Activated naive CD4-positive, alpha-beta T cell treated with anti-CD3 and anti-CD28 coated beads, Interleukin-2, amount 50 U/mL, for 24 hours (primary cell): Measurements from ENCODE around the gene SUV39H1.
A peak's percentile ranks its signal among the peaks of the same experiment; 100 is the strongest.
"Not testable (repeated sequence)": the region's sequence is repeated elsewhere in the genome, so short reads cannot be mapped to it uniquely, and the experiment has no call there.

Experiments used
- H3K27ac Mint-ChIP-seq: one replicate; pipeline ENCODE4 v1.8.0; 2021; ENCODE audit warnings: mild to moderate bottlenecking, mixed read lengths
- H3K27me3 Mint-ChIP-seq: one replicate; pipeline ENCODE4 v1.8.0; 2021; ENCODE audit warnings: mixed read lengths
- H3K36me3 Mint-ChIP-seq: one replicate; pipeline ENCODE4 v1.8.0; 2021; ENCODE audit warnings: mixed read lengths
- H3K4me1 Mint-ChIP-seq: one replicate; pipeline ENCODE4 v1.8.0; 2021; ENCODE audit warnings: mixed read lengths
- H3K4me3 Mint-ChIP-seq: one replicate; pipeline ENCODE4 v1.8.0; 2021; ENCODE audit warnings: mild to moderate bottlenecking, mixed read lengths
- H3K9me3 Mint-ChIP-seq: one replicate; pipeline ENCODE4 v1.8.0; 2021; ENCODE audit warnings: mixed read lengths

SUV39H1 gene

GRCh38 chrX:48696301-48696908 is at the start of gene SUV39H1:
Gene SUV39H1 (plus strand): TSS chrX:48696734. CDS start chrX:48696785, 51 bp downstream.
- H3K36me3 Mint-ChIP-seq: no peaks in the 10 kb centered on the region
- peak within 1 kb of the TSS; percentile 96 for H3K27ac Mint-ChIP-seq
- peaks cover 22% of the 10 kb centered on the region for H3K4me1 Mint-ChIP-seq
- no peaks in the 10 kb centered on the region for H3K27me3 Mint-ChIP-seq
- peak within 1 kb of the TSS; percentile 95 for H3K4me3 Mint-ChIP-seq
- no peaks in the 10 kb centered on the region for H3K9me3 Mint-ChIP-seq

GRCh38 chrX:48648336-48648751 is 48.2 kb upstream of the SUV39H1 start:
- Mint-ChIP-seq H3K4me1 (peaks cover 13% of the 10 kb centered on the region), H3K36me3 (no peaks in the 10 kb centered on the region), H3K27me3 (no peaks in the 10 kb centered on the region), H3K9me3 (no peaks in the 10 kb centered on the region), H3K4me3 (no peak overlapping the region), H3K27ac (no peak overlapping the region)

DNA sequence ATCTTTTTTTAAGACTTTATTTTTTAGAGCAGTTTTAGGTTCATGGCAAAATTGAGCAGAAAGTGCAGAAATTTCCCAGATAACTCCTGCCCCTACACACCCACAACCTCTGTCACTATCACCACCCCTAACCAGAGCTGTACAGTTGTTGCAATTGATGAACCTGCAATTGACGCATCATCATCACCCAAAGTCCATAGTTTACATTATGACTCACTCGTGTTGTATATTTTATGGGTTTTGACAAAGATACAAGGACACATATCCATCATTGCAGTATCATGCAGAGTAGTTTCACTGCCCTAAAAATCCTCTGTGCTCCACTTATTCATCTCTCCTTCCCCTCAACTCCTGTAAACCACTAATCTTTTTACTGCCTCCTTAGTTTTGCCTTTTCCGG is 47.4 kb upstream of the SUV39H1 start:
- H3K4me3 Mint-ChIP-seq: no peak overlapping the region
- peaks cover 13% of the 10 kb centered on the region for H3K4me1 Mint-ChIP-seq
- H3K9me3 Mint-ChIP-seq: no peaks in the 10 kb centered on the region
- no peaks in the 10 kb centered on the region for H3K27me3 Mint-ChIP-seq
- no peaks in the 10 kb centered on the region for H3K36me3 Mint-ChIP-seq
- no peak overlapping the region for H3K27ac Mint-ChIP-seq

DNA sequence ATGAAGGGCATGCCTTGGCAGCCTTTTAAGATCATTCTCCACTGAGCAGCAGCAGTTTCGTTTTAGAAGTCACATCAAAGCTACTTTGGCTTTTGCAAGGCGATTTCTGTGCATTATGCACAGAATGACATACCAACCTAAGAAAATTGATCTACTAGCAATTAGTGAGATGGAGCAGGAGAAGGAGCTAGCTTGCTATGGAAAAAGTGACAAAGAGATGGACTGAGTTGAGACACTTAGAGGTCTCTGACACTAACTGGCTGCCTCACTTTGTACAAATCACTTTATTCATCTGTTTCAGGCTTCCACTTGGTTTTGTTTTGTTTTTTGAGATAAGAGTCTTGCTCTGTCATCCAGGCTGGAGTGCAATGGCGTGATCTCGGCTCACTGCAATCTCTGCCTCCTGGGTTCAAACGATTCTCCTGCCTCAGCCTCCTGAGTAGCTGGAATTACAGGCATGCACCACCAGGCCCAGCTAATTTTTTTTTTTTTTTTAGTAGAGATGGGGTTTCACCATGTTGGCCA is 44.4 kb upstream of the SUV39H1 start:
- H3K4me3 Mint-ChIP-seq: not testable (repeated sequence)
- peak overlapping the region; percentile 46 for H3K27ac Mint-ChIP-seq

DNA sequence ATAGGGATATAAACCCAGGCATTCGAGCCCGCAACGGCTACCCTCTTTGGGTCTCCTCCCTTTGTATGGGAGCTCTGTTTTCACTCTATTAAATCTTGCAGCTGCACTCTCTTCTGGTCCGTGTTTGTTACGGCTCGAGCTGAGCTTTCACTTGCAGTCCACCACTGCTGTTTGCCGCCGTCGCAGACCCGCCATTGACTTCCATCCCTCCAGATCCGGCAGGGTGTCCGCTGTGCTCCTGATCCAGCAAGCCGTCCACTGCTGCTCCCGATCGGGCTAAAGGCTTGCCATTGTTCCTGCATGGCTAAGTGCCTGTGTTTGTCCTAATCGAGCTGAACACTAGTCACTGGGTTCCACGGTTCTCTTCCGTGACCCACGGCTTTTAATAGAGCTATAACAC is 41.8 kb upstream of the SUV39H1 start:
- not testable (repeated sequence) for H3K4me3 Mint-ChIP-seq, H3K4me1 Mint-ChIP-seq, H3K27ac Mint-ChIP-seq, H3K9me3 Mint-ChIP-seq, H3K36me3 Mint-ChIP-seq, H3K27me3 Mint-ChIP-seq

More for the DNA sequence above, 44.4 kb upstream of the SUV39H1 start:
- peaks cover 13% of the 10 kb centered on the region for H3K4me1 Mint-ChIP-seq
- H3K27me3 Mint-ChIP-seq, H3K9me3 Mint-ChIP-seq, H3K36me3 Mint-ChIP-seq: not testable (repeated sequence)

GRCh38 chrX:48659686-48660085 is 36.8 kb upstream of the SUV39H1 start:
- H3K27me3 Mint-ChIP-seq, H3K9me3 Mint-ChIP-seq, H3K4me3 Mint-ChIP-seq, H3K36me3 Mint-ChIP-seq, H3K27ac Mint-ChIP-seq: not testable (repeated sequence)
- peaks cover 10% of the 10 kb centered on the region for H3K4me1 Mint-ChIP-seq

GRCh38 chrX:48663241-48663640 is 33.3 kb upstream of the SUV39H1 start:
- H3K4me3 Mint-ChIP-seq: no peak overlapping the region
- H3K27ac Mint-ChIP-seq: no peak overlapping the region

DNA sequence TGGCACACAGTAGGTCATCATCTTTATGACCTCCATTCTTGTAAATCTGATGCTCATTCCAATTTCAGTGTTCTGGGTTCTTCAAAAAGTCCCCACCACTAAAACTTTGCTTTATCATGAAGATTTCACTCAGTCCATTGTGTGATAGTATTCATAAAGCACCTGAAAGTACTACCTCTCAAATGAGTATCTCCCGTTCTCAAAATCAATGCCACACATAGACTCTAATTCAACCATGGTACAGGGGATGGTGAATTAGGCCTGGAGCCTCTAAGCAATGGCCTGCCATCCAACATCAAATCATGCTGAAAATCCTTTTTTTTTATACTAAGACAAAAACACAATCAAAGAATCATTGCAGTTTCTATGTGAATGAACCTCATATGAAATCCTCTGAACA is 32.4 kb upstream of the SUV39H1 start:
- Mint-ChIP-seq H3K27ac (no peak overlapping the region), H3K9me3 (no peaks in the 10 kb centered on the region), H3K36me3 (no peaks in the 10 kb centered on the region)

More at GRCh38 chrX:48663241-48663640, 33.3 kb upstream of the SUV39H1 start:
- no peaks in the 10 kb centered on the region for H3K9me3 Mint-ChIP-seq
- no peaks in the 10 kb centered on the region for H3K36me3 Mint-ChIP-seq
- peaks cover 10% of the 10 kb centered on the region for H3K4me1 Mint-ChIP-seq
- no peaks in the 10 kb centered on the region for H3K27me3 Mint-ChIP-seq

GRCh38 chrX:48665991-48666390 is 30.5 kb upstream of the SUV39H1 start:
- Mint-ChIP-seq H3K9me3 (no peaks in the 10 kb centered on the region), H3K27ac (no peak overlapping the region), H3K27me3 (no peaks in the 10 kb centered on the region), H3K4me3 (no peak overlapping the region), H3K36me3 (no peaks in the 10 kb centered on the region), H3K4me1 (peaks cover 6% of the 10 kb centered on the region)

More for the DNA sequence above, 32.4 kb upstream of the SUV39H1 start:
- Mint-ChIP-seq H3K4me3 (no peak overlapping the region), H3K27me3 (no peaks in the 10 kb centered on the region), H3K4me1 (peaks cover 10% of the 10 kb centered on the region)

- Mint-ChIP-seq H3K27me3 (no peaks in the 10 kb centered on the region), H3K9me3 (no peaks in the 10 kb centered on the region), H3K27ac (no peak overlapping the region), H3K4me3 (no peak overlapping the region), H3K4me1 (no peaks in the 10 kb centered on the region), H3K36me3 (no peaks in the 10 kb centered on the region)
Observed at GRCh38 chrX:48666649-48667048, 29.9 kb upstream of the SUV39H1 start.

- Mint-ChIP-seq H3K27me3 (no peaks in the 10 kb centered on the region), H3K9me3 (no peaks in the 10 kb centered on the region), H3K27ac (no peak overlapping the region), H3K4me1 (no peaks in the 10 kb centered on the region), H3K4me3 (no peak overlapping the region), H3K36me3 (no peaks in the 10 kb centered on the region)
Observed at GRCh38 chrX:48667509-48667908, 29.0 kb upstream of the SUV39H1 start.

- not testable (repeated sequence) for H3K27ac Mint-ChIP-seq, H3K36me3 Mint-ChIP-seq, H3K4me1 Mint-ChIP-seq, H3K4me3 Mint-ChIP-seq, H3K9me3 Mint-ChIP-seq, H3K27me3 Mint-ChIP-seq
Observed at GRCh38 chrX:48668187-48668586, 28.3 kb upstream of the SUV39H1 start.

DNA sequence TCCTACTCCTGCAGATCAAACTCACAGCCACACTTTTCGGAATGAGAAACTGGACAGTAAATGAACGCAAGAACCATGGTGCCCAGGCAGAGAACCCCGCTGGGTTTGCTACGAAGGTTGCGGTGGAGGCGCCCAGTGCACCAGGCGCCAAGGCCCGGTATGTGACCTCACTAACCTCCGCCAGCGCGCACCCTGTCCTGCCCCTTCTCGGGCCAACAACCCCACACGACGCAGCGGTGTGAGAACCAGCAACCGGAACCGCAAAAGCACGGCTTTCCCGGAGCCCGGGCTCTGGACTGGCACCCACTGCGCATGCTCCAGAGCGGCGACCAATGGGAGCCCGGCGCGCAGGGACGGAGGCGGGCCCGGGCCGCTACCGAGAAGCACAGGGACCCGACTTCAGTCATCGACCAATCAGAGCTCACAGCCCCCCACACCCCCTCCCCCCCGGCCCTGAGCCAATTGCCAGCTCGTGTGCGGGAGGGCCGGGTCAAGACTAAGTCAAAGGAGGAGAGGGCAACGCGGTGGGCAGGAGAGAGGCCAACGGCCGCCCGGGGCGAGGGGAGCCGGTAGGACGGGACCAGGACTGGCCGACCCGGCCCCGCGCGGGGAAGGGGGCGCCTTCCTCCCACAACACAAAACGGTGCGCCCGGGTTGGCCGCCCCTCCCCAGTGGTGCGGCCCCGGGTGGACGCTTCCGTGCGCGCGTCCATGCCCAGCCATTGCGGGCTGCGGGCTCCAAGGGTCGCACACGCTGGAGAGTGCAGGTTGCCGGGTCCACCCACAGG is 20.2 kb upstream of the SUV39H1 start:
- H3K36me3 Mint-ChIP-seq: no peaks in the 10 kb centered on the region
- peak overlapping the region; percentile 92 for H3K4me3 Mint-ChIP-seq
- peak overlapping the region; percentile 94 for H3K27ac Mint-ChIP-seq
- H3K9me3 Mint-ChIP-seq: no peaks in the 10 kb centered on the region
- H3K4me1 Mint-ChIP-seq: peaks cover 35% of the 10 kb centered on the region
- no peaks in the 10 kb centered on the region for H3K27me3 Mint-ChIP-seq

DNA sequence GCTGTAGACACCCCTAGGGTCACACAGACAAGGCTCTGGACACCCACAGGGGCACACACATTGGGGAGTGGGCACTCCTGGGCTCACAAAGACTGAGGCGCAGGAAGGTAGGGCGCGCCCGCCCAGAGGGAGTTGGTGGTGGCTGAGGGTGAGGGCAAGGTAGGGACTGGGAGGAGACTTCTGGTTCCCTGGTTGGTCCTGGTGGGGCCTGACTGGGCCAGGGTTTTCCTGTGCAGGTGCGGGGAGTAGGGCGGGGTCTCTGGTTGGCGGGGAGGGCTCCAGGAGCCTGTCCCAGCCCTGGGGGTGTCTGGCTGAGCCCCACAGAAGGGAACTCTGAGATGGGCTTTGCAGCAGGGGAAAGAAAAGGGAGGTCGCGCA is 19.7 kb upstream of the SUV39H1 start:
- Mint-ChIP-seq H3K9me3 (no peaks in the 10 kb centered on the region), H3K27ac (peak overlapping the region; percentile 94), H3K36me3 (no peaks in the 10 kb centered on the region), H3K27me3 (no peaks in the 10 kb centered on the region), H3K4me3 (peak overlapping the region; percentile 92), H3K4me1 (peaks cover 35% of the 10 kb centered on the region)

DNA sequence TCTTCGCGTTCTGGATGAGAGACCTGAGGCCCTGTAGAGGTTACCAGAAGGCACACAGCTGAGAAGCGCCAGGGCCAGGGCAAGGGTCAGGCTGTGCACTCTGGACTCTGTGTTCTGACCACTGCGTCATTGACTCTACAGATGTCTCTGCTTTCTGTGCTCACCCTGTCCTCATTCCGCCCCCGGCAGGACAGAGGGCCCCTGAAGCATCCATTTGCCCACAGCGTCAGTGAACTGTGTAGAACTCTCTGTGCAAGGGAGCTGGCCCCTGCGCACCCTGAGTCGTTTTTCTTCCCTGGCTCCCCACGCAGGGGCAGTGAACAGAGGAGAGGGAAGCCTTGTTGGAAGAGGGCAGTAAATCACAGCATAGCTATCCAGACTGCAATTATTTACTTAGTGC is 19.0 kb upstream of the SUV39H1 start:
- Mint-ChIP-seq H3K4me1 (peaks cover 39% of the 10 kb centered on the region), H3K36me3 (no peaks in the 10 kb centered on the region), H3K27me3 (no peaks in the 10 kb centered on the region), H3K9me3 (no peaks in the 10 kb centered on the region), H3K4me3 (peak overlapping the region; percentile 92), H3K27ac (peak overlapping the region; percentile 94)

DNA sequence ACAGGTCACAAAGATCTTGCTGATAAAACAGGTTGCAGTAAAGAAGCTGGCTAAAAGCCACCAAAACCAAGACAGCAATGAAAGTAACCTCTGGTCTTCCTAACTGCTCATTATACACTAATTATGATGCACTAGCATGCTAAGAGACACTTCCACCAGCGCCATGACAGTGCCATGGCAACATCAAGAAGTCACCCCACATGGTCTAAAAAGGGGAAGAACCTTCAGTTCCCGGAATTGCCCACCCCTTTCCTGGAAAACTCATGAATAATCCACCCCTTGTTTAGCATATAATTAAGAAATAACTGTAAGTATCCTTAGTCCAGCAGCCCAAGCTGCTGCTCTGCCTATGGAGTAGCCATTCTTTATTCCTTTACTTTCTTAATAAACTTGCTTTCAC is 16.1 kb upstream of the SUV39H1 start:
- H3K4me1 Mint-ChIP-seq: peaks cover 55% of the 10 kb centered on the region
- not testable (repeated sequence) for H3K9me3 Mint-ChIP-seq, H3K36me3 Mint-ChIP-seq, H3K27ac Mint-ChIP-seq, H3K27me3 Mint-ChIP-seq, H3K4me3 Mint-ChIP-seq
